Measurements from ENCODE around the gene CASR. TPM values are rescaled to one million over a fixed set of nuclear protein-coding genes. Genes with fewer than 3 reads are reported as not detected.
"Not testable (repeated sequence)": the region's sequence is repeated elsewhere in the genome, so short reads cannot be mapped to it uniquely, and the experiment has no call there.

The CASR gene
- 10 to 100 TPM; 21.2 to 27.1 (median 24.8) TPM for polyA plus RNA-seq (ENCODE audit: insufficient read length in 3 of 3)

- no peak for DNase-seq (ENCODE audit: low read depth in 3 of 3, low spot score in 2 of 3)
These were observed at the start of gene CASR for GRCh38 chr3:122183521-122183892. TSS of gene CASR (plus strand) at chr3:122183668. CDS start at chr3:122254190, 70,522 bp downstream.

- no peak for DNase-seq (ENCODE audit: low read depth in 3 of 3, low spot score in 2 of 3)
These were observed 37.0 kb upstream of the CASR start for GRCh38 chr3:122146466-122146865.

GRCh38 chr3:122148941-122149627, 34.4 kb upstream of the CASR start:
- no peak for DNase-seq (ENCODE audit: low read depth in 3 of 3, low spot score in 2 of 3)

- no peak for DNase-seq (ENCODE audit: low read depth in 3 of 3, low spot score in 2 of 3)
These were observed 32.0 kb upstream of the CASR start for GRCh38 chr3:122151480-122151879.

- DNase-seq (ENCODE audit: low read depth in 3 of 3, low spot score in 2 of 3): not testable (repeated sequence)
These were observed 18.5 kb upstream of the CASR start for GRCh38 chr3:122164983-122165382.

GRCh38 chr3:122167630-122168029, 15.8 kb upstream of the CASR start:
- no peak for DNase-seq (ENCODE audit: low read depth in 3 of 3, low spot score in 2 of 3)

- no peak for DNase-seq (ENCODE audit: low read depth in 3 of 3, low spot score in 2 of 3)
These were observed 15.4 kb upstream of the CASR start for GRCh38 chr3:122168044-122168443.

GRCh38 chr3:122169911-122170310, 13.6 kb upstream of the CASR start:
- DNase-seq (ENCODE audit: low read depth in 3 of 3, low spot score in 2 of 3): no peak

GRCh38 chr3:122171361-122171760, 12.1 kb upstream of the CASR start:
- DNase-seq (ENCODE audit: low read depth in 3 of 3, low spot score in 2 of 3): not testable (repeated sequence)

GRCh38 chr3:122178711-122179110, 4.8 kb upstream of the CASR start:
- DNase-seq (ENCODE audit: low read depth in 3 of 3, low spot score in 2 of 3): no peak

- DNase-seq (ENCODE audit: low read depth in 3 of 3, low spot score in 2 of 3): no peak
These were observed 574 bp downstream of the CASR start for GRCh38 chr3:122183893-122184590.

- DNase-seq (ENCODE audit: low read depth in 3 of 3, low spot score in 2 of 3): no peak
These were observed 1.1 kb downstream of the CASR start for GRCh38 chr3:122184591-122184929.

GRCh38 chr3:122186372-122186771, 2.9 kb downstream of the CASR start:
- no peak for DNase-seq (ENCODE audit: low read depth in 3 of 3, low spot score in 2 of 3)

GRCh38 chr3:122188737-122189136, 5.3 kb downstream of the CASR start:
- DNase-seq (ENCODE audit: low read depth in 3 of 3, low spot score in 2 of 3): no peak

GRCh38 chr3:122189357-122189756, 5.9 kb downstream of the CASR start:
- DNase-seq (ENCODE audit: low read depth in 3 of 3, low spot score in 2 of 3): no peak

- no peak for DNase-seq (ENCODE audit: low read depth in 3 of 3, low spot score in 2 of 3)
These were observed 7.1 kb downstream of the CASR start for GRCh38 chr3:122190525-122190924.

- DNase-seq (ENCODE audit: low read depth in 3 of 3, low spot score in 2 of 3): no peak
These were observed 15.5 kb downstream of the CASR start for GRCh38 chr3:122198966-122199365.

GRCh38 chr3:122199552-122199951, 16.1 kb downstream of the CASR start:
- DNase-seq (ENCODE audit: low read depth in 3 of 3, low spot score in 2 of 3): no peak

GRCh38 chr3:122200661-122201060, 17.2 kb downstream of the CASR start:
- DNase-seq (ENCODE audit: low read depth in 3 of 3, low spot score in 2 of 3): no peak

- not testable (repeated sequence) for DNase-seq (ENCODE audit: low read depth in 3 of 3, low spot score in 2 of 3)
These were observed 18.0 kb downstream of the CASR start for GRCh38 chr3:122201476-122201875.

GRCh38 chr3:122208579-122208978, 25.1 kb downstream of the CASR start:
- no peak for DNase-seq (ENCODE audit: low read depth in 3 of 3, low spot score in 2 of 3)

- no peak for DNase-seq (ENCODE audit: low read depth in 3 of 3, low spot score in 2 of 3)
These were observed 30.2 kb downstream of the CASR start for GRCh38 chr3:122213650-122214049.

All from right renal cortex interstitium (tissue), 3 donors.